Measurements from ENCODE around the gene EDN2. TPM values are rescaled to one million over a fixed set of nuclear protein-coding genes. Genes with fewer than 3 reads are reported as not detected.
A peak's percentile ranks its signal among the peaks of the same experiment; 100 is the strongest.

EDN2 gene
- total RNA-seq, 1 donor from 2014 or later: 5.1 TPM

- peak; percentile 82 for DNase-seq
These were observed 1.3 kb downstream of the EDN2 start for GRCh38 chr1:41483001-41483850.

- DNase-seq: peak; percentile 77
These were observed 2.3 kb downstream of the EDN2 start for GRCh38 chr1:41482001-41482765.

- no peak for DNase-seq
These were observed 3.2 kb downstream of the EDN2 start for GRCh38 chr1:41481109-41481775.

- DNase-seq: no peak
These were observed 4.0 kb downstream of the EDN2 start for GRCh38 chr1:41480204-41481108.

- no peak for DNase-seq
These were observed 4.7 kb downstream of the EDN2 start for GRCh38 chr1:41479808-41480160.

GRCh38 chr1:41479000-41479807 lies 5.3 kb downstream of the EDN2 start:
- DNase-seq: peak; percentile 82

- no peak for DNase-seq
These were observed 6.2 kb downstream of the EDN2 start for GRCh38 chr1:41478118-41478748.

GRCh38 chr1:41476807-41477361 lies 7.6 kb downstream of the EDN2 start:
- DNase-seq: peak; percentile 50

- DNase-seq: no peak
These were observed 8.5 kb downstream of the EDN2 start for GRCh38 chr1:41475859-41476567.

- DNase-seq: no peak
These were observed 9.1 kb downstream of the EDN2 start for GRCh38 chr1:41475346-41475745.

GRCh38 chr1:41474490-41475271 lies 9.8 kb downstream of the EDN2 start:
- peak; percentile 93 for DNase-seq

GRCh38 chr1:41473738-41474362 lies 10.6 kb downstream of the EDN2 start:
- DNase-seq: no peak

- no peak for DNase-seq
These were observed 12.8 kb downstream of the EDN2 start for GRCh38 chr1:41471658-41472057.

GRCh38 chr1:41469706-41470105 lies 14.8 kb downstream of the EDN2 start:
- DNase-seq: no peak

- no peak for DNase-seq
These were observed 16.2 kb downstream of the EDN2 start for GRCh38 chr1:41468122-41468762.

- no peak for DNase-seq
These were observed 16.8 kb downstream of the EDN2 start for GRCh38 chr1:41467673-41468072.

- DNase-seq: no peak
These were observed 18.3 kb downstream of the EDN2 start for GRCh38 chr1:41466146-41466545.

- no peak for DNase-seq
These were observed 18.7 kb downstream of the EDN2 start for GRCh38 chr1:41465741-41466140.
